Smooth muscle cell of the umbilical artery (primary cell): ENCODE data around the gene GJD3. TPM values are rescaled to one million over a fixed set of nuclear protein-coding genes. Genes with fewer than 3 reads are reported as not detected.

Source experiments
- total RNA-seq: library from RNA; depleted of rRNA; stranded (reverse); fragments of >200 nt; gene quantifications from 2 replicates; pipeline ENCODE4 v1.2.3, GENCODE V29; 2014

Gene GJD3
- 0.69 TPM in 1 of 2 replicates, not detected in the other for total RNA-seq

GRCh38 chr17:40364121-40364861 lies at the start of gene GJD3:
TSS of gene GJD3 (minus strand) at chr17:40364737. CDS start at chr17:40363815, 922 bp downstream.

Other genes with a start within 250 kb of the GJD3 start
- 35.6 and 41.2 TPM in 2 replicates for gene MSL1, start 242.8 kb downstream of the GJD3 start, total RNA-seq
- gene CASC3, start 224.2 kb downstream of the GJD3 start, total RNA-seq: 20.5 and 29.2 TPM in 2 replicates
- gene RAPGEFL1, start 187.3 kb downstream of the GJD3 start, total RNA-seq: 1.8 and 3.0 TPM in 2 replicates
- gene WIPF2, start 145.4 kb downstream of the GJD3 start, total RNA-seq: 6.2 and 11.8 TPM in 2 replicates
- 2.1 and 11.8 TPM in 2 replicates for gene CDC6, start 76.9 kb downstream of the GJD3 start, total RNA-seq
- gene RARA, start 55.6 kb downstream of the GJD3 start, total RNA-seq: 5.9 and 10.1 TPM in 2 replicates
- 6.5 and 59.3 TPM in 2 replicates for gene TOP2A, start 53.2 kb upstream of the GJD3 start, total RNA-seq
- gene IGFBP4, start 78.7 kb upstream of the GJD3 start, total RNA-seq: 207 and 302 TPM in 2 replicates
- not detected in 2 replicates for gene TNS4, start 136.9 kb upstream of the GJD3 start, total RNA-seq
- gene CCR7, start 200.7 kb upstream of the GJD3 start, total RNA-seq: not detected in 2 replicates